HepG2 (cell line): ENCODE measurements around the gene UCK2. TPM values are rescaled to one million over a fixed set of nuclear protein-coding genes. Genes with fewer than 3 reads are reported as not detected.

Experiments
- ADNP ChIP-seq: sonication (generic); formaldehyde crosslinking; IDR thresholded peaks from 2 replicates; pipeline ENCODE4 v1.4.0; 2020; ENCODE audit warnings: missing genetic modification reagents
- ATF6 ChIP-seq: sonication (generic); formaldehyde crosslinking; conservative IDR thresholded peaks from 2 replicates; pipeline ENCODE4 v1.4.0; 2020; ENCODE audit warnings: missing genetic modification reagents
- CBX5 ChIP-seq: sonication (generic); formaldehyde crosslinking; IDR thresholded peaks from 2 replicates; pipeline ENCODE4 v1.4.0; 2020; ENCODE audit warnings: missing genetic modification reagents, borderline replicate concordance
- GFI1 ChIP-seq: sonication (generic); formaldehyde crosslinking; IDR thresholded peaks from 2 replicates; pipeline ENCODE4 v1.5.0; 2020; ENCODE audit warnings: missing genetic modification reagents, mild to moderate bottlenecking, borderline replicate concordance
- IKZF1 ChIP-seq: fragments of 450-650 bp; IDR thresholded peaks from 2 replicates; pipeline ENCODE4 v1.7.1; 2016
- MBNL3 ChIP-seq: fragments of 250-450 bp; sonication (Bioruptor Pico); conservative IDR thresholded peaks from 2 replicates; pipeline ENCODE4 v1.8.0; 2022; ENCODE audit warnings: mild to moderate bottlenecking, inconsistent platforms
- MLX ChIP-seq: IDR thresholded peaks from 2 replicates; pipeline ENCODE4 v1.6.1; 2016
- ONECUT2 ChIP-seq: sonication (generic); formaldehyde crosslinking; IDR thresholded peaks from 2 replicates; pipeline ENCODE4 v1.4.0; 2020; ENCODE audit warnings: missing genetic modification reagents
- RELA ChIP-seq: sonication (generic); formaldehyde crosslinking; IDR thresholded peaks from 2 replicates; pipeline ENCODE4 v1.4.0; 2020; ENCODE audit warnings: missing genetic modification reagents
- RFX5 ChIP-seq: IDR thresholded peaks from 2 replicates; pipeline ENCODE4 v1.6.1; 2011; ENCODE audit warnings: low read depth, low read length, improper control_type of control experiment
- RORA ChIP-seq: sonication (generic); formaldehyde crosslinking; IDR thresholded peaks from 2 replicates; pipeline ENCODE4 v1.5.0; 2020; ENCODE audit warnings: mild to moderate bottlenecking, missing genetic modification reagents, moderate library complexity
- SNAPC2 ChIP-seq: sonication (generic); formaldehyde crosslinking; IDR thresholded peaks from 2 replicates; pipeline ENCODE4 v1.8.1; 2022; ENCODE audit warnings: mild to moderate bottlenecking, missing genetic modification reagents
- ZNF121 ChIP-seq: sonication (generic); formaldehyde crosslinking; IDR thresholded peaks from 2 replicates; pipeline ENCODE4 v1.5.0; 2020; ENCODE audit warnings: mild to moderate bottlenecking, missing genetic modification reagents
- ZNF143 ChIP-seq: sonication (generic); formaldehyde crosslinking; IDR thresholded peaks from 2 replicates; pipeline ENCODE4 v1.4.0; 2020; ENCODE audit warnings: missing genetic modification reagents
- ZNF235 ChIP-seq: sonication (generic); formaldehyde crosslinking; IDR thresholded peaks from 2 replicates; pipeline ENCODE4 v1.8.1; 2023; ENCODE audit warnings: mild to moderate bottlenecking, missing genetic modification reagents, borderline replicate concordance
- ZNF256 ChIP-seq: sonication (generic); formaldehyde crosslinking; conservative IDR thresholded peaks from 2 replicates; pipeline ENCODE4 v1.4.0; 2020; ENCODE audit warnings: missing genetic modification reagents
- ZNF30 ChIP-seq: sonication (generic); formaldehyde crosslinking; IDR thresholded peaks from 2 replicates; pipeline ENCODE4 v1.5.0; 2020; ENCODE audit warnings: mild to moderate bottlenecking, missing genetic modification reagents
- ZNF710 ChIP-seq: sonication (generic); formaldehyde crosslinking; IDR thresholded peaks from 2 replicates; pipeline ENCODE4 v1.5.0; 2020; ENCODE audit warnings: mild to moderate bottlenecking, missing genetic modification reagents, borderline replicate concordance
- ZNF747 ChIP-seq: sonication (generic); formaldehyde crosslinking; IDR thresholded peaks from 2 replicates; pipeline ENCODE4 v1.8.1; 2023; ENCODE audit warnings: missing genetic modification reagents, mild to moderate bottlenecking, borderline replicate concordance
- polyA plus RNA-seq, 8 experiments: library from polyadenylated mRNA; depleted of rRNA in 3 of 8; stranded (reverse) in 7 of 8; unstranded in 1 of 8; fragments of >200 nt; fragmentation: Illumina TruSeq in 4 of 8; extraction: Trizol in 4 of 8; gene quantifications; 2 replicates each; pipeline versions ENCODE4 v1.2.1 to v1.2.3, GENCODE V29; 2011 to 2016; ENCODE audit warnings: low read depth in 4 of 8, missing spikeins in 1 of 8, mixed read lengths in 1 of 8; ENCODE audit not compliant: insufficient read depth in 1 of 8
- total RNA-seq, 5 experiments: library from RNA; depleted of rRNA; stranded (reverse); fragments of >200 nt; fragmentation: Illumina TruSeq; extraction: Trizol; gene quantifications; 2 replicates each; pipeline ENCODE4 v1.2.3, GENCODE V29; 2016; ENCODE audit warnings: low read depth in 1 of 5
- TF ChIP-seq, protein P1 (sequence below): IDR thresholded peaks from 2 replicates; pipeline ENCODE4 v1.6.1; 2012; ENCODE audit warnings: low read depth, low read length, improper control_type of control experiment
- TF ChIP-seq, protein P2 (sequence below): IDR thresholded peaks from 2 replicates; pipeline ENCODE4 v1.6.1; 2016; ENCODE audit warnings: missing compliant biosample characterization, missing genetic modification reagents, borderline replicate concordance
- TF ChIP-seq, protein P3 (sequence below): sonication (generic); formaldehyde crosslinking; IDR thresholded peaks from 2 replicates; pipeline ENCODE4 v1.4.0; 2020; ENCODE audit warnings: missing genetic modification reagents; ENCODE audit errors: not compliant biosample characterization

The UCK2 gene
- total and polyA plus RNA-seq, 2 of the 13 experiments (the other 11 are each of a cell fraction or from before 2014, with no cell fraction given): 64.3 to 78.0 TPM

DNA sequence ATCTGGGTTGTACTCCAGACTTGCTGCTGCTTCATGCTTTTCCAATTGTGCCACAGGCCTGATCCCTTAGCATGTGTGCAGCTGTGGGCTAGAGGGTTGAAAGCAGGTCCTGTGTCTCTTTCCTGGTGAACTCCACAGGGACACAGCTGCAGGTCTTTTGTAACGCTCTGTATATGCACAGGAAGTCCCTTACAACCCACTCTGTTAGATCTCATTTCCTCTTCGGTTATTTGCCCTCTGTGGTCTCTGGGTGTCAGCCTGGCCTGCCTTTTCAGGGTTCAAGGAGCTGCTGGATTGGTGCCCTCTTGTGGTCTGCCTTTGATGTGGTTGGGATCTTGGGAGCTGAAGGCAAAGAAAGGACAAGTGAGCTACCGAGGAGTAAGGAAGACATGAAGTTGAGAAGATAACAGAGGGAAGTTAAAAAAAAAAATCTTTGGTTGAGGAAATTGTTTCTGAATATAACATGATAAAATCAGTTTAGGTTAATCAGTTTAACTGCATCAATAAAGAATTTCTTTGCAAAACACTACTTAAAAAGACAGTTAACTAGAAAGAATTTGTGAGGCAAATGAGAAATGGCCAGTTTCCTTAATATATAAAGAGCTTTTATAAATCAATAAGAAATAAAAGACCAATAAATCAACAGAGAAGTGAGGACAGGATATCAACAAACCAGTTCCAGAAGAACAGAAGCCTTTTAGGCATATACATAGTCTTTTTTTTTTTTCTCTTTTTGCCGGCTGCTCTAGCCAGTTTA lies 44.1 kb downstream of the UCK2 start (continued):
- TF ChIP-seq, protein P1, sequence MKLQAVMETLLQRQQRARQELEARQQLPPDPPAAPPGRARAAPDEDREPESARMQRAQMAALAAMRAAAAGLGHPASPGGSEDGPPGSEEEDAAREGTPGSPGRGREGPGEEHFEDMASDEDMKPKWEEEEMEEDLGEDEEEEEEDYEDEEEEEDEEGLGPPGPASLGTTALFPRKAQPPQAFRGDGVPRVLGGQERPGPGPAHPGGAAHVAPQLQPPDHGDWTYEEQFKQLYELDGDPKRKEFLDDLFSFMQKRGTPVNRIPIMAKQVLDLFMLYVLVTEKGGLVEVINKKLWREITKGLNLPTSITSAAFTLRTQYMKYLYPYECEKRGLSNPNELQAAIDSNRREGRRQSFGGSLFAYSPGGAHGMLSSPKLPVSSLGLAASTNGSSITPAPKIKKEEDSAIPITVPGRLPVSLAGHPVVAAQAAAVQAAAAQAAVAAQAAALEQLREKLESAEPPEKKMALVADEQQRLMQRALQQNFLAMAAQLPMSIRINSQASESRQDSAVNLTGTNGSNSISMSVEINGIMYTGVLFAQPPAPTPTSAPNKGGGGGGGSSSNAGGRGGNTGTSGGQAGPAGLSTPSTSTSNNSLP: peak; percentile 28; the same call in 1 of the 2 replicates
- TF ChIP-seq ZNF143: no peak
- TF ChIP-seq, protein P2, sequence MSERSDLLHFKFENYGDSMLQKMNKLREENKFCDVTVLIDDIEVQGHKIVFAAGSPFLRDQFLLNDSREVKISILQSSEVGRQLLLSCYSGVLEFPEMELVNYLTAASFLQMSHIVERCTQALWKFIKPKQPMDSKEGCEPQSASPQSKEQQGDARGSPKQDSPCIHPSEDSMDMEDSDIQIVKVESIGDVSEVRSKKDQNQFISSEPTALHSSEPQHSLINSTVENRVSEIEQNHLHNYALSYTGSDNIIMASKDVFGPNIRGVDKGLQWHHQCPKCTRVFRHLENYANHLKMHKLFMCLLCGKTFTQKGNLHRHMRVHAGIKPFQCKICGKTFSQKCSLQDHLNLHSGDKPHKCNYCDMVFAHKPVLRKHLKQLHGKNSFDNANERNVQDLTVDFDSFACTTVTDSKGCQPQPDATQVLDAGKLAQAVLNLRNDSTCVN: no peak
- peak; percentile 64; the same call in 1 of the 2 replicates for TF ChIP-seq CBX5
- TF ChIP-seq ZNF121 (CRISPR knock-in tag): no peak
- TF ChIP-seq RORA (CRISPR knock-in tag): no peak
- no peak for TF ChIP-seq ZNF30 (CRISPR knock-in tag)
- TF ChIP-seq ZNF747 (CRISPR knock-in tag): no peak
- TF ChIP-seq RFX5: no peak
- TF ChIP-seq ZNF710 (CRISPR knock-in tag): no peak; the same call in 1 of the 2 replicates
- no peak for TF ChIP-seq ONECUT2 (CRISPR knock-in tag)
- TF ChIP-seq GFI1 (CRISPR knock-in tag): no peak
- no peak for TF ChIP-seq ZNF235 (CRISPR knock-in tag)
- TF ChIP-seq, protein P3, sequence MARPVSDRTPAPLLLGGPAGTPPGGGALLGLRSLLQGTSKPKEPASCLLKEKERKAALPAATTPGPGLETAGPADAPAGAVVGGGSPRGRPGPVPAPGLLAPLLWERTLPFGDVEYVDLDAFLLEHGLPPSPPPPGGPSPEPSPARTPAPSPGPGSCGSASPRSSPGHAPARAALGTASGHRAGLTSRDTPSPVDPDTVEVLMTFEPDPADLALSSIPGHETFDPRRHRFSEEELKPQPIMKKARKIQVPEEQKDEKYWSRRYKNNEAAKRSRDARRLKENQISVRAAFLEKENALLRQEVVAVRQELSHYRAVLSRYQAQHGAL (CRISPR knock-in tag): no peak
- TF ChIP-seq SNAPC2: 0 out of 2 replicates have a peak, but pooled peaks have one; percentile 68
- 0 out of 2 replicates have a peak, but pooled peaks have one; percentile 33 for TF ChIP-seq MLX (CRISPR knock-in tag)
- no peak for TF ChIP-seq IKZF1
- no peak for TF ChIP-seq ADNP (CRISPR knock-in tag)
- no peak for TF ChIP-seq ATF6 (CRISPR knock-in tag)
- no peak for TF ChIP-seq RELA (CRISPR knock-in tag)
- no peak for TF ChIP-seq ZNF256 (CRISPR knock-in tag)
- no peak for TF ChIP-seq MBNL3 (CRISPR knock-in tag)
